ENCODE measurements around the gene PAX7. TPM values are rescaled to one million over a fixed set of nuclear protein-coding genes. Genes with fewer than 3 reads are reported as not detected.

The PAX7 gene
- total RNA-seq, 1 experiment from 2014 or later: 0.15 TPM

DNA sequence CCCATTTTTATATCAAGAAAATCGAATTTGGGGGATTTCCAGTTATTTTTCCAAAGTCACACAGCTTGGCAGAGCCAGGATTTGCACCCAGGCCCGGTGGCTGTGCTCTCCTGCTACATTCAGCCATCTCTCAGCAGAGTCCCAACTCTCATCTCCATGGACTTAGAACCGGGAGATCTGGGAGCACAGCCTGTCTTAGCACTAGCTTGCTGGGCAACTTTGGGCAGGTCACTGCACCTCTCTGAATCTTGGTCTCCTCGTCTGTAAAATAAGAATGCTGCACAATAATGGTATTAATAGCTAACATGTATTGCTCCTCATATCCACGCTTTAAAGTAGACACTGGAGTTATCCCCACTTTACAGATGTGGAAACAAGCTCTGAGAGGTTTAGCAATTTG, 47.8 kb upstream of the PAX7 start:
- Mint-ChIP-seq H3K36me3 (ENCODE audit: insufficient read depth in 1 of 3, low read depth in 3 of 3) (no peaks in the 10 kb centered on the region), H3K9me3 (no peaks in the 10 kb centered on the region; a peak in 1 of 5 replicates), H3K4me1 (peaks cover 3 to 9% of the 10 kb centered on the region in 2 experiments; a peak in 3 of 4 replicates), H3K4me3 (no peak overlapping the region), H3K27me3 (ENCODE audit: low read depth) (peaks cover 32% of the 10 kb centered on the region), H3K27ac (no peak overlapping the region)
- Histone ChIP-seq H3K18ac (ENCODE audit: insufficient read length, low read depth, low read length) (no peak overlapping the region), H2AFZ (ENCODE audit: low read length) (no peak overlapping the region), H2BK5ac (ENCODE audit: insufficient read length, low read length) (no peak overlapping the region), H3T11ph (ENCODE audit: low read length) (no peak overlapping the region), H2BK120ac (ENCODE audit: low read depth, low read length, poor library complexity, severe bottlenecking) (no peak overlapping the region), H4K20me1 (ENCODE audit: control insufficient read depth, insufficient read depth, insufficient read length) (no peaks in the 10 kb centered on the region), H3K14ac (ENCODE audit: insufficient read depth, low read length) (no peak overlapping the region), H3K79me1 (ENCODE audit: insufficient read depth, low read depth, low read length, poor library complexity, severe bottlenecking) (no peaks in the 10 kb centered on the region), H2BK12ac (ENCODE audit: insufficient read length, low read depth, low read length) (no peak overlapping the region), H3K4me1 (ENCODE audit: insufficient read depth, low read length) (no peaks in the 10 kb centered on the region), H4K91ac (ENCODE audit: insufficient read length, low read depth, low read length) (no peak overlapping the region), H4K8ac (replicated peaks; ENCODE audit: insufficient read length, low read depth, low read length) (no peak overlapping the region), H3K9me3 (ENCODE audit: control insufficient read depth, low read depth, low read length) (no peaks in the 10 kb centered on the region), H3K9ac (ENCODE audit: extremely low read depth, insufficient read length, low read length) (no peak overlapping the region), H2BK15ac (ENCODE audit: low read depth, low read length) (no peak overlapping the region), H2BK20ac (ENCODE audit: low read depth, low read length, poor library complexity, severe bottlenecking) (no peak overlapping the region), H3K23me2 (ENCODE audit: insufficient read length, low read depth, low read length, poor library complexity, severe bottlenecking) (no peaks in the 10 kb centered on the region), H3K23ac (ENCODE audit: insufficient read length, low read depth, low read length) (no peak overlapping the region), H3K27ac (ENCODE audit: insufficient read length, low read depth, low read length) (no peak overlapping the region), H3K4me2 (ENCODE audit: insufficient read depth, insufficient read length, low read length) (no peak overlapping the region), H4K5ac (ENCODE audit: insufficient read length, low read depth, low read length) (no peak overlapping the region), H3K79me2 (ENCODE audit: insufficient read depth, low read length) (no peaks in the 10 kb centered on the region), H2AK5ac (ENCODE audit: insufficient read length, low read length) (no peak overlapping the region), H3K4ac (ENCODE audit: low read depth, low read length) (no peak overlapping the region), H3K27me3 (ENCODE audit: insufficient read depth, low read length) (no peaks in the 10 kb centered on the region), H3K56ac (ENCODE audit: insufficient read length, low read depth, low read length) (no peak overlapping the region)
- TF ChIP-seq, protein P1, sequence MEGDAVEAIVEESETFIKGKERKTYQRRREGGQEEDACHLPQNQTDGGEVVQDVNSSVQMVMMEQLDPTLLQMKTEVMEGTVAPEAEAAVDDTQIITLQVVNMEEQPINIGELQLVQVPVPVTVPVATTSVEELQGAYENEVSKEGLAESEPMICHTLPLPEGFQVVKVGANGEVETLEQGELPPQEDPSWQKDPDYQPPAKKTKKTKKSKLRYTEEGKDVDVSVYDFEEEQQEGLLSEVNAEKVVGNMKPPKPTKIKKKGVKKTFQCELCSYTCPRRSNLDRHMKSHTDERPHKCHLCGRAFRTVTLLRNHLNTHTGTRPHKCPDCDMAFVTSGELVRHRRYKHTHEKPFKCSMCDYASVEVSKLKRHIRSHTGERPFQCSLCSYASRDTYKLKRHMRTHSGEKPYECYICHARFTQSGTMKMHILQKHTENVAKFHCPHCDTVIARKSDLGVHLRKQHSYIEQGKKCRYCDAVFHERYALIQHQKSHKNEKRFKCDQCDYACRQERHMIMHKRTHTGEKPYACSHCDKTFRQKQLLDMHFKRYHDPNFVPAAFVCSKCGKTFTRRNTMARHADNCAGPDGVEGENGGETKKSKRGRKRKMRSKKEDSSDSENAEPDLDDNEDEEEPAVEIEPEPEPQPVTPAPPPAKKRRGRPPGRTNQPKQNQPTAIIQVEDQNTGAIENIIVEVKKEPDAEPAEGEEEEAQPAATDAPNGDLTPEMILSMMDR (conservative IDR thresholded peaks at IDR 0.05): no peak
- no CpG with 5 or more reads among the region's 5 CpGs for WGBS (ENCODE audit: extremely low coverage, insufficient read length, low lambda C conversion rate)
- DNase-seq: no peak

Data from H9 (cell line).